ENCODE results near the gene ZNF552.
"Not testable (repeated sequence)": the region's sequence is repeated elsewhere in the genome, so short reads cannot be mapped to it uniquely, and the experiment has no call there.

DNA sequence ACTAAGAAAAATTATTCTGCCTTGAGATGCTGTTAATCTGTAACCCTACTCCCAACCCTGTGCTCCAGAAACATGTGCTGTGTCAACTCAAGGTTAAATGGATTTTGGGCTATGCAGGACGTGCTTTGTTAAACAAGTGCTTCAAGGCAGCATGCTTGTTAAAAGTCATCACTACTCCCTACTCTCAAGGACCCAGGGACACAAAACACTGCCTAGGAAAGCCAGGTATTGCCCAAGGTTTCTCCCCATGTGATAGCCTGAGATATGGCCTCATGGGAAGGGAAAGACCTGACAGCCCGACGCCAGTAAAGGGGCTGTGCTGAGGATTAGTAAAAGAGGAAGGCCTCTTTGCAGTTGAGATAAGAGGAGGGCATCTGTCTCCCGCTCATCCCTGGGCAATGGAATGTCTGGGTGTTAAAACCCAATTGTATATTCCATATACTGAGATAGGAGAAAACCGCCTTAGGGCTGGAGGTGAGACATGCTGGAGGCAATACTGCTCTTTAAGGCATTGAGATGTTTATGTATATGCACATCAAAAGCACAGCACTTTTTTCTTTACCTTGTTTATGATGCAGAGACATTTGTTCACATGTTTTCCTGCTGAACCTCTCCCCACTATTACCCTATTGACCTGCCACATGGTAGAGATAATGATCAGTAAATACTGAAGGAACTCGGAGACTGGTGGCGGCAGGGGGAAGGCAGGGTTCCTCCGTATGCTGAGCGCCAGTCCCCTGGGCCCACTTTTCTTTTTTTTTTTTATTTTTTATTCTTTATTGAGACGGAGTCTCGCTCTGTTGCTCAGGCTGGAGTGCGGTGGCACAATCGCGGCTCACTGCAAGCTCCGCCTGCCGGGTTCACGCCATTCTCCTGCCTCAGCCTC lies 4.1 kb downstream of the ZNF552 start:
- TF ChIP-seq EP300, CTCF, POLR2A (IDR thresholded peaks at IDR 0.05): not testable (repeated sequence)

Data from stomach (tissue), 4 donors.